A549 (cell line): ENCODE data around the gene IL17RA. TPM values are rescaled to one million over a fixed set of nuclear protein-coding genes. Genes with fewer than 3 reads are reported as not detected.

Experiments used
- ATAC-seq, 2 experiments: fragments of 200-7000 bp in 1 of 2; fragments of >200 bp in 1 of 2; cut with Nextera tagmentation in 1 of 2; cut with Tn5 transposase in 1 of 2; 3 replicates each; pipeline versions ENCODE4 v1.8.0 to v1.9.1; 2018 to 2020; ENCODE audit warnings: mild to moderate bottlenecking in 1 of 2, moderate library complexity in 1 of 2
- CTCF ChIA-PET: fragments of 300-600 bp; sonication (Branson Sonifier 250); formaldehyde crosslinking; extraction: SDS; loops from one replicate; lab custom pipeline; 2021; ENCODE audit warnings: antibody characterized with exemption, inconsistent platforms; lab: Yijun Ruan, JAX
- POLR2A ChIA-PET: fragments of 350-600 bp; formaldehyde crosslinking; extraction: SDS; loops from one replicate; lab custom pipeline; 2021; ENCODE audit warnings: antibody characterized with exemption, inconsistent platforms; lab: Yijun Ruan, JAX
- DNase-seq, 2 experiments: peaks; one replicate each; pipeline versions ENCODE4 v3.0.0 to v3.0.0-alpha.2; 2011 to 2016; ENCODE audit warnings: low read depth in 1 of 2, low spot score in 1 of 2
- FAIRE-seq: peaks from 2 replicates; lab custom pipeline; 2011; peaks lifted over from hg19 to GRCh38; lab: Jason Lieb, UNC
- H3K27ac ChIP-seq, 2 experiments: fragments of >200 bp; sonication (Bioruptor Twin); formaldehyde crosslinking; 3 replicates each; pipeline ENCODE4 v1.5.1; 2016 to 2017
- H3K4me1 ChIP-seq: fragments of >200 bp; sonication (Bioruptor Twin); formaldehyde crosslinking; 3 replicates; pipeline ENCODE4 v1.6.1; 2016
- H3K4me2 ChIP-seq: fragments of >200 bp; sonication (Bioruptor Twin); formaldehyde crosslinking; 3 replicates; pipeline ENCODE4 v1.6.1; 2016
- H3K4me3 ChIP-seq: fragments of >200 bp; sonication (Bioruptor Twin); formaldehyde crosslinking; 3 replicates; pipeline ENCODE4 v1.5.1; 2016
- H3K9me3 ChIP-seq: fragments of >200 bp; sonication (Bioruptor Twin); formaldehyde crosslinking; 3 replicates; pipeline ENCODE4 v1.6.1; 2016
- ATOH8 ChIP-seq: fragments of 250-450 bp; sonication (Bioruptor Pico); IDR thresholded peaks from 2 replicates; pipeline ENCODE4 v1.5.0; 2020; ENCODE audit warnings: low read depth, mild to moderate bottlenecking, moderate library complexity
- BCL3 ChIP-seq: fragments of >200 bp; sonication (Bioruptor Twin); formaldehyde crosslinking; IDR thresholded peaks from 3 replicates; pipeline ENCODE4 v1.6.1; 2016
- BHLHE40 ChIP-seq: IDR thresholded peaks from 2 replicates; pipeline ENCODE4 v1.6.1; 2012; ENCODE audit warnings: low read depth, low read length, inconsistent platforms
- CBX2 ChIP-seq: fragments of 200-600 bp; sonication (generic); IDR thresholded peaks from 2 replicates; pipeline ENCODE4 v1.6.1; 2016; ENCODE audit warnings: low read depth, mild to moderate bottlenecking, borderline replicate concordance
- CHD2 ChIP-seq: fragments of 150-350 bp; IDR thresholded peaks from 2 replicates; pipeline ENCODE4 v1.6.1; 2014; ENCODE audit warnings: low read length; ENCODE audit not compliant: partially characterized antibody
- EHF ChIP-seq: fragments of 250-450 bp; sonication (Bioruptor Pico); IDR thresholded peaks from 2 replicates; pipeline ENCODE4 v1.5.0; 2020; ENCODE audit warnings: mild to moderate bottlenecking
- EP300 ChIP-seq, 2 experiments: fragments of >200 bp; sonication (Bioruptor Twin); formaldehyde crosslinking; IDR thresholded peaks; 2 replicates in 1 of 2; 3 replicates in 1 of 2; pipeline ENCODE4 v1.6.1; 2016 to 2017
- ESRRA ChIP-seq: fragments of 150-350 bp; IDR thresholded peaks from 2 replicates; pipeline ENCODE4 v1.6.1; 2014; ENCODE audit warnings: mild to moderate bottlenecking, low read length, borderline replicate concordance
- FOXS1 ChIP-seq: fragments of 250-450 bp; sonication (Bioruptor Pico); IDR thresholded peaks from 2 replicates; pipeline ENCODE4 v1.5.0; 2020; ENCODE audit warnings: mild to moderate bottlenecking, moderate library complexity
- GATA3 ChIP-seq: IDR thresholded peaks from 2 replicates; pipeline ENCODE4 v1.6.1; 2012; ENCODE audit warnings: borderline replicate concordance
- HDAC2 ChIP-seq: fragments of 200-600 bp; sonication (generic); IDR thresholded peaks from 2 replicates; pipeline ENCODE4 v1.6.1; 2016
- HMGXB4 ChIP-seq: fragments of 250-450 bp; sonication (Bioruptor Pico); IDR thresholded peaks from 2 replicates; pipeline ENCODE4 v1.5.0; 2021; ENCODE audit warnings: mild to moderate bottlenecking, moderate library complexity, borderline replicate concordance
- JUN ChIP-seq, 2 experiments: fragments of >200 bp; sonication (Bioruptor Twin); formaldehyde crosslinking; IDR thresholded peaks; 2 replicates in 1 of 2; 3 replicates in 1 of 2; pipeline ENCODE4 v1.6.1; 2016 to 2017
- KDM1A ChIP-seq: fragments of 200-600 bp; sonication (generic); IDR thresholded peaks from 2 replicates; pipeline ENCODE4 v1.6.1; 2016; ENCODE audit warnings: low read depth, mild to moderate bottlenecking
- NR3C1 ChIP-seq: fragments of >200 bp; sonication (Bioruptor Twin); formaldehyde crosslinking; IDR thresholded peaks from 3 replicates; pipeline ENCODE4 v1.6.1; 2017
- PHF8 ChIP-seq: fragments of 200-600 bp; sonication (generic); IDR thresholded peaks from 2 replicates; pipeline ENCODE4 v1.6.1; 2016; ENCODE audit warnings: low read depth, mild to moderate bottlenecking, antibody characterized with exemption, moderate library complexity, borderline replicate concordance
- POLR2AphosphoS2 ChIP-seq: conservative IDR thresholded peaks from 2 replicates; pipeline ENCODE4 v1.6.1; 2012; ENCODE audit warnings: low read length, improper control_type of control experiment, inconsistent platforms
- RAD21 ChIP-seq, 2 experiments: fragments of >200 bp in 1 of 2; sonication (Bioruptor Twin) in 1 of 2; formaldehyde crosslinking in 1 of 2; IDR thresholded peaks in 1 of 2; conservative IDR thresholded peaks in 1 of 2; 2 replicates in 1 of 2; 3 replicates in 1 of 2; pipeline ENCODE4 v1.6.1; 2012 to 2018; ENCODE audit warnings: inconsistent platforms in 1 of 2
- RCOR1 ChIP-seq: fragments of 150-350 bp; IDR thresholded peaks from 2 replicates; pipeline ENCODE4 v1.6.1; 2014; ENCODE audit warnings: antibody characterized with exemption, low read length, low read depth
- RFX5 ChIP-seq: fragments of 450-650 bp; IDR thresholded peaks from 2 replicates; pipeline ENCODE4 v1.7.1; 2014; ENCODE audit warnings: antibody characterized with exemption, mild to moderate bottlenecking, moderate library complexity
- RNF2 ChIP-seq: fragments of 200-600 bp; sonication (generic); IDR thresholded peaks from 2 replicates; pipeline ENCODE4 v1.6.1; 2016; ENCODE audit warnings: low read depth, mild to moderate bottlenecking, antibody characterized with exemption, moderate library complexity, borderline replicate concordance
- ZC3H11A ChIP-seq: fragments of 450-650 bp; IDR thresholded peaks from 2 replicates; pipeline ENCODE4 v1.6.1; 2014; ENCODE audit warnings: antibody characterized with exemption, mild to moderate bottlenecking
- WGBS: methylation state at CpG from one replicate; pipeline ENCODE4 v1.1.6; 2017; ENCODE audit errors: missing lambda C conversion rate; 5-methylcytosine and 5-hydroxymethylcytosine counted together
- polyA plus RNA-seq, 4 experiments: library from polyadenylated mRNA; depleted of rRNA in 3 of 4; stranded (reverse); fragments of >200 nt; fragmentation: RNase III in 1 of 4; extraction: RNeasy Plus Mini Kit Qiagen cat#74134 plus additional on column Dnase treatment in 1 of 4; gene quantifications; 2 replicates in 3 of 4; 3 replicates in 1 of 4; pipeline ENCODE4 v1.2.3, GENCODE V29; 2011 to 2017
- TF ChIP-seq, protein P1 (sequence below): IDR thresholded peaks from 2 replicates; pipeline ENCODE4 v1.6.1; 2012
- TF ChIP-seq, protein P2 (sequence below): fragments of >200 bp; sonication (Bioruptor Twin); formaldehyde crosslinking; IDR thresholded peaks from 3 replicates; pipeline ENCODE4 v1.5.1; 2016

IL17RA gene
- polyA plus RNA-seq, 2 of the 4 experiments (the other 2 are of a cell fraction) = 4.3 to 6.4 TPM

DNA sequence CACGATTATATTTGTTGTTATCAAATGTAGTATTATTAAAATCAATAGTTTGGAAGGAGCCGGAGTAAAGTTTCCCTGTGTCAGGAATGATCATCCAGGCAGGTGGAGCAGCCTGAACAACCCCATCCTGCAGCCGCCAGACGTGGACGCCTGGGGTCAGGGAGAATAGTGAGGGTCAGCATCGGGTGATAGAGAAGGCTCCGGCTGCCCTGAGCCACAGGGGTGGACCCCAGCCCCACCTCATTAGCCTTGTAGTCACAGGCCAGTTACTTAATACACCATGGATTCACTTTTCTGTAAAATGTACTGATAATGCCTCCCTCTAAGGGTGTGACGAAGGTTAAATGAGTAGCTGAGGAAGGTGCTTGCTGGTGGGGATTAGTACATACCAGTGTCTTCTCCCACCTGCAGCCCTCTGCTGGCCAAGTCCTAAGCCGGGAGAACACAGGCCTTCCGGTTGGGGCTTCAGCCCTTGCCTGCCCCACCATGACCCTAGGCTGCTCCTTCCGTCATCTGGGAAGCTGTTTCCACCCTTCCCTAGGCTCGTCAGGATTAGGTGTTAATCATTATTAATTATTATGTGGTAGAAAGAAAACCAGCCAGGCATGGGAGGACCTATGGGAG is 21.5 kb downstream of the IL17RA start:
- H3K27ac ChIP-seq = no peak overlapping the region
- FAIRE-seq (no peak), ATAC-seq (peak; percentile 54 to 61; a peak in 2 of 6 replicates), DNase-seq (no peak)
- H3K4me3 ChIP-seq = no peak overlapping the region
- TF ChIP-seq, protein P1, sequence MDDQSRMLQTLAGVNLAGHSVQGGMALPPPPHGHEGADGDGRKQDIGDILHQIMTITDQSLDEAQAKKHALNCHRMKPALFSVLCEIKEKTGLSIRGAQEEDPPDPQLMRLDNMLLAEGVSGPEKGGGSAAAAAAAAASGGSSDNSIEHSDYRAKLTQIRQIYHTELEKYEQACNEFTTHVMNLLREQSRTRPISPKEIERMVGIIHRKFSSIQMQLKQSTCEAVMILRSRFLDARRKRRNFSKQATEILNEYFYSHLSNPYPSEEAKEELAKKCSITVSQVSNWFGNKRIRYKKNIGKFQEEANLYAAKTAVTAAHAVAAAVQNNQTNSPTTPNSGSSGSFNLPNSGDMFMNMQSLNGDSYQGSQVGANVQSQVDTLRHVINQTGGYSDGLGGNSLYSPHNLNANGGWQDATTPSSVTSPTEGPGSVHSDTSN = no peak
- TF ChIP-seq HMGXB4 (CRISPR knock-in tag) (no peak), BCL3 (no peak), EHF (CRISPR knock-in tag) (no peak)
- ChIA-PET POLR2A (no interaction called here), CTCF (interaction anchor here (0.7 kb wide), 1 partner anchor 154 kb away, joined by 3 read pairs; no protein-coding TSS in a partner anchor)
- no peak overlapping the region for H3K4me2 ChIP-seq
- no peaks in the 10 kb centered on the region for H3K9me3 ChIP-seq
- WGBS = 85% methylated on average over 10 of the region's 12 CpGs
- H3K4me1 ChIP-seq = no peaks in the 10 kb centered on the region

- no peak for ATAC-seq
- ChIA-PET CTCF (interaction anchor here (0.7 to 1.2 kb wide), 2 partner anchors 40 to 153 kb away, joined by 3 read pairs; no protein-coding TSS in a partner anchor), POLR2A (no interaction called here)
- no peak for DNase-seq
- 92% methylated on average over 15 of the region's 15 CpGs for WGBS
- H3K27ac ChIP-seq = no peak overlapping the region
- H3K4me3 ChIP-seq = no peak overlapping the region
- TF ChIP-seq RAD21 (conservative IDR thresholded peaks at IDR 0.05 in 1 of 2, IDR thresholded peaks at IDR 0.05 in 1 of 2) (no peak), ESRRA (no peak), HDAC2 (no peak)
- FAIRE-seq = no peak
- no peaks in the 10 kb centered on the region for H3K9me3 ChIP-seq
- no peak overlapping the region for H3K4me2 ChIP-seq
- H3K4me1 ChIP-seq = no peaks in the 10 kb centered on the region; the same call in 2 of the 3 replicates
Measured at GRCh38 chr22:17106785-17107546, 22.2 kb downstream of the IL17RA start.

GRCh38 chr22:17107547-17107810 is 22.7 kb downstream of the IL17RA start:
- TF ChIP-seq BHLHE40 (no peak), KDM1A (no peak), ATOH8 (CRISPR knock-in tag) (no peak), GATA3 (no peak), RNF2 (no peak), PHF8 (no peak), FOXS1 (no peak), RCOR1 (no peak), RFX5 (no peak), CBX2 (no peak), JUN (IDR thresholded peaks at IDR 0.05) (no peak), POLR2AphosphoS2 (no peak), RAD21 (conservative IDR thresholded peaks at IDR 0.05 in 1 of 2, IDR thresholded peaks at IDR 0.05 in 1 of 2) (no peak), ZC3H11A (no peak), NR3C1 (no peak), CHD2 (no peak), EP300 (IDR thresholded peaks at IDR 0.05) (no peak)
- TF ChIP-seq, protein P2, sequence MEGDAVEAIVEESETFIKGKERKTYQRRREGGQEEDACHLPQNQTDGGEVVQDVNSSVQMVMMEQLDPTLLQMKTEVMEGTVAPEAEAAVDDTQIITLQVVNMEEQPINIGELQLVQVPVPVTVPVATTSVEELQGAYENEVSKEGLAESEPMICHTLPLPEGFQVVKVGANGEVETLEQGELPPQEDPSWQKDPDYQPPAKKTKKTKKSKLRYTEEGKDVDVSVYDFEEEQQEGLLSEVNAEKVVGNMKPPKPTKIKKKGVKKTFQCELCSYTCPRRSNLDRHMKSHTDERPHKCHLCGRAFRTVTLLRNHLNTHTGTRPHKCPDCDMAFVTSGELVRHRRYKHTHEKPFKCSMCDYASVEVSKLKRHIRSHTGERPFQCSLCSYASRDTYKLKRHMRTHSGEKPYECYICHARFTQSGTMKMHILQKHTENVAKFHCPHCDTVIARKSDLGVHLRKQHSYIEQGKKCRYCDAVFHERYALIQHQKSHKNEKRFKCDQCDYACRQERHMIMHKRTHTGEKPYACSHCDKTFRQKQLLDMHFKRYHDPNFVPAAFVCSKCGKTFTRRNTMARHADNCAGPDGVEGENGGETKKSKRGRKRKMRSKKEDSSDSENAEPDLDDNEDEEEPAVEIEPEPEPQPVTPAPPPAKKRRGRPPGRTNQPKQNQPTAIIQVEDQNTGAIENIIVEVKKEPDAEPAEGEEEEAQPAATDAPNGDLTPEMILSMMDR = no peak
- Histone ChIP-seq H3K4me3 (no peak overlapping the region), H3K4me1 (peaks cover 4% of the 10 kb centered on the region; the same call in 1 of the 3 replicates), H3K9me3 (no peaks in the 10 kb centered on the region), H3K4me2 (no peak overlapping the region), H3K27ac (no peak overlapping the region)
- DNase-seq (no peak), FAIRE-seq (no peak), ATAC-seq (no peak)
- ChIA-PET CTCF (interaction anchor here (1.2 kb wide), 1 partner anchor 40 kb away, joined by 3 read pairs; no protein-coding TSS in a partner anchor), POLR2A (no interaction called here)
- WGBS = 94% methylated on average over 6 of the region's 6 CpGs
